Natural killer cell treated with Interleukin-12 subunit alpha and Interleukin-12 subunit beta and Interleukin-15 and Interleukin-18, amount 100 ng/mL, for 72 hours (primary cell): ENCODE measurements around the gene RNF215. TPM values are rescaled to one million over a fixed set of nuclear protein-coding genes. Genes with fewer than 3 reads are reported as not detected.

Experiments used
- ATAC-seq, 2 donors: fragments of 150-1000 bp; cut with Tn5 transposase in 1 of 2; sonication (Bioruptor Pico), chemical (Tn5 transposase) in 1 of 2; 2 replicates each; pipeline ENCODE4 v1.10.0; 2021
- DNase-seq: peaks from one replicate; pipeline ENCODE4 v3.0.0; 2022; ENCODE audit warnings: low spot score
- H3K27ac Mint-ChIP-seq, 2 donors: 1 replicate in 1 of 2; 2 replicates in 1 of 2; pipeline ENCODE4 v1.8.0; 2022; ENCODE audit warnings: mixed read lengths in 2 of 2, mild to moderate bottlenecking in 1 of 2, moderate library complexity in 1 of 2
- H3K27me3 Mint-ChIP-seq, 2 donors: 1 replicate in 1 of 2; 2 replicates in 1 of 2; pipeline ENCODE4 v1.8.0; 2022; ENCODE audit warnings: mixed read lengths in 2 of 2
- H3K36me3 Mint-ChIP-seq: one replicate; pipeline ENCODE4 v1.8.0; 2022; ENCODE audit warnings: mixed read lengths
- H3K4me1 Mint-ChIP-seq, 2 donors: 1 replicate in 1 of 2; 2 replicates in 1 of 2; pipeline ENCODE4 v1.8.0; 2022; ENCODE audit warnings: low read depth in 2 of 2, mixed read lengths in 2 of 2, mild to moderate bottlenecking in 1 of 2
- H3K4me3 Mint-ChIP-seq: one replicate; pipeline ENCODE4 v1.8.0; 2022; ENCODE audit warnings: mixed read lengths
- H3K9me3 Mint-ChIP-seq: 2 replicates; pipeline ENCODE4 v1.8.0; 2022; ENCODE audit warnings: mixed read lengths
- total RNA-seq, 2 donors: library from RNA; stranded (reverse); gene quantifications; one replicate each; pipeline ENCODE4 v1.2.3, GENCODE V29; 2022

RNF215 gene
- total RNA-seq, 2 donors from 2014 or later, result 5.2 to 7.4 TPM

- no peak for DNase-seq
- no peaks in the 10 kb centered on the region for H3K4me1 Mint-ChIP-seq
- no peaks in the 10 kb centered on the region for H3K36me3 Mint-ChIP-seq
- H3K4me3 Mint-ChIP-seq, result no peak overlapping the region
- no peak overlapping the region for H3K27ac Mint-ChIP-seq
- H3K27me3 Mint-ChIP-seq, result no peaks in the 10 kb centered on the region
- no peak for ATAC-seq
- H3K9me3 Mint-ChIP-seq, result no peaks in the 10 kb centered on the region
These were observed 13.6 kb downstream of the RNF215 start for GRCh38 chr22:30373331-30374325.

- ATAC-seq (no peak), DNase-seq (no peak)
- Mint-ChIP-seq H3K27me3 (no peaks in the 10 kb centered on the region), H3K9me3 (no peaks in the 10 kb centered on the region), H3K4me3 (no peak overlapping the region), H3K4me1 (no peaks in the 10 kb centered on the region), H3K27ac (no peak overlapping the region), H3K36me3 (no peaks in the 10 kb centered on the region)
These were observed 14.3 kb downstream of the RNF215 start for GRCh38 chr22:30372915-30373314.

- no peaks in the 10 kb centered on the region for H3K9me3 Mint-ChIP-seq
These were observed 15.2 kb downstream of the RNF215 start for GRCh38 chr22:30371981-30372380.

DNA sequence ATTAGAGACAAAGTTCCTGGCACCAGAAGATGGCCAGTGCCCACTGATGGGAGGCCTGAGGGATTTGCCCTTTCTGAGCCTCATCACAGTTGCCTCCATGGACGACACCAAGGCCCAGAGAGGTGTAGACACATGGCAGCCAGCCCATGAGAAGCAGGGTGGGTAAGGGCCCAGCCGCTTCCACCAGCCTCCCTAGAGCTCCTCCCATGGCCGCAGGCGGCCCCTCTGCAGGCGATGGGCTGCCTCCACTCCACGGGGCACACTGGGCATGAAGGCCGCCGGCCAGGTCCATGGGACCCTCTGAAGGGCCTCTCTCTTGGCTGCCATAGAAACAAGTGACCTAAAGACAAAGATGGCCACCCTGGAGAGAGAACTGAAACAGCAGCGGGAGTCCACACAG is 15.9 kb downstream of the RNF215 start:
- no peak for ATAC-seq
- H3K27me3 Mint-ChIP-seq, result no peaks in the 10 kb centered on the region
- H3K4me3 Mint-ChIP-seq, result no peak overlapping the region
- H3K4me1 Mint-ChIP-seq, result no peaks in the 10 kb centered on the region
- no peaks in the 10 kb centered on the region for H3K36me3 Mint-ChIP-seq
- no peak overlapping the region for H3K27ac Mint-ChIP-seq
- H3K9me3 Mint-ChIP-seq, result no peaks in the 10 kb centered on the region
- no peak for DNase-seq

More at GRCh38 chr22:30371981-30372380, 15.2 kb downstream of the RNF215 start:
- Mint-ChIP-seq H3K4me3 (no peak overlapping the region), H3K27ac (no peak overlapping the region), H3K36me3 (no peaks in the 10 kb centered on the region), H3K27me3 (no peaks in the 10 kb centered on the region), H3K4me1 (no peaks in the 10 kb centered on the region)
- ATAC-seq (no peak), DNase-seq (no peak)

- Mint-ChIP-seq H3K27ac (no peak overlapping the region), H3K4me1 (no peaks in the 10 kb centered on the region), H3K4me3 (no peak overlapping the region), H3K9me3 (no peaks in the 10 kb centered on the region), H3K36me3 (no peaks in the 10 kb centered on the region), H3K27me3 (no peaks in the 10 kb centered on the region)
- DNase-seq (no peak), ATAC-seq (no peak)
These were observed 16.5 kb downstream of the RNF215 start for GRCh38 chr22:30370641-30371230.

DNA sequence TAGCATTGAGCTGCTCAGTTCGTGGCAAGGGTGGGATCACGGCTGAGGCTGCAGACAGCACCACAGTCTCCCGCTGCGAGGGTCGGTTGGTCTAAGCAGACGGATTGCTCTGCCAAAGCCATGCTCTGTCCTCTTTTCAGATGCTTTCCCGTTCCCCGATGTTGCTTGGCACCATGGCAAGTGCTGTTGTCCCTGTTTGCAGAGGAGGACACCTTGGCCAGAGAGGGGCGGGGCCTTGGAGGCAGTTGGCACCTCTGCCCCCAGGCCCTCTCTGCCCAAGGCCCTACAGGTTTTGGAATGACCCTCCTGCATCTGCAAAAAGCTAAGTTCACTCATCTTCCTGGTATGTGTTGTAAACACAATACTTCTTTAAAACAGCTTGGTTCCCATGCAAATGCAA is 18.8 kb downstream of the RNF215 start:
- ATAC-seq (no peak), DNase-seq (no peak)
- Mint-ChIP-seq H3K4me3 (no peak overlapping the region), H3K27ac (no peak overlapping the region), H3K36me3 (no peaks in the 10 kb centered on the region), H3K4me1 (no peaks in the 10 kb centered on the region), H3K27me3 (no peaks in the 10 kb centered on the region), H3K9me3 (no peaks in the 10 kb centered on the region)

DNA sequence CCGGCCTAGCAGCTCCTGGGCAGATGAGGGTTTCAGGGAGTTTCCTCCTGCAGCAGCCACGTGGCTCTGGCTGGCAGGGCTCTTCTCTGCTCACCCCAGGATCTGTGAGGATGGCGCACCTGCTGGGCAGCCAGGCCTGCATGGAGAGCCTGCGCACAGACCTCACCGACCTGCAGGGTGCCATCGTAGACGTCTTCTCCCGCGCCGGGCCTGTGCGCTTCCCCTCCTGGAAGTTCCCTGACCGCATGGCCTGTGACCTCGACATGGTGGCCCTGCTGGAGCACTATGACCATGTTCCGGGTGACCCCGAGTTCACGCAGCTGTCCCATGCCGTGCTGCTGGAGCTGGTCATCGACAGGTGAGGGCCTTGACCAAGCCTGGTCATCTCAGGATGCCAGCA is 21.3 kb downstream of the RNF215 start:
- Mint-ChIP-seq H3K4me1 (no peaks in the 10 kb centered on the region), H3K36me3 (no peaks in the 10 kb centered on the region), H3K9me3 (no peaks in the 10 kb centered on the region), H3K4me3 (no peak overlapping the region), H3K27me3 (no peaks in the 10 kb centered on the region), H3K27ac (no peak overlapping the region)
- ATAC-seq, result no peak
- no peak for DNase-seq

- H3K27ac Mint-ChIP-seq, result no peak overlapping the region
- ATAC-seq (no peak), DNase-seq (no peak)
- no peaks in the 10 kb centered on the region for H3K9me3 Mint-ChIP-seq
- H3K4me1 Mint-ChIP-seq, result peaks cover 3 to 5% of the 10 kb centered on the region in 2 donors
- H3K27me3 Mint-ChIP-seq, result peaks cover 0 to 2% of the 10 kb centered on the region in 2 donors
- H3K4me3 Mint-ChIP-seq, result no peak overlapping the region
- H3K36me3 Mint-ChIP-seq, result no peaks in the 10 kb centered on the region
These were observed 24.4 kb downstream of the RNF215 start for GRCh38 chr22:30362651-30363281.

DNA sequence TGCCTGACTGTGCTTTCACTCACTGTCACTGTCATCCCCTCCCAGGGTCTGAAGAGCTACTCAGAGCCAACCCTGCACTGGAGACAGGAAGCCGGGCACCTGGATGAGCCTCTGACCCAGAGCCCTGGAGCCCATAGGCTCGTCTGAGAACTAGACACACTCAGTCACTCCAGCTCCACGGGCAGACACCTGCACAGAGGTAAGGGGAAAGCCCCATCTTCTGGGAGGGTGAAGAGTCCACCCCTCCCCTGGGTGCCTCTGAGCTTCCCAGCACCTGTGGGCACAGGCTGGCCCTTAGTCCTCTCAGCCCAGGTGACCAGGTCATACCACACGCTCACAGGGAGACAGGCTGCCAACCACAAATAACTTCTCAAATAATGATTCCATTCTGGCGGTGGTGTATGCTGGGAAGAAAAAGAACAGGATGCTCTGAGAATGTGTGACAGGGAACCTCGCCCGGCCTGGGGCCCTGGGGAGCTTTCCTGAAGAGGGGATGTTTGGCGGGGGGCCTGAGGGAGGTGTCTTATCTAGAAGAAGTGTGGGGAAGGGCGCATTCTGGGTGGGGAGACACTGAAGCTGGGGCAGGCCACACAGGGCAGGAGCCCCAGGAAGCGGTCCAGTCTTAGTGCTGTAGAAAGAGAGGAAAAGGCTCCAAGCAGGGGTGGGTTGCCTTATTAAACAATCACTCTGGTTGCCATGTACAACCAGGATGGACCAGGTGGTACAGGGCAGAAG is 25.1 kb downstream of the RNF215 start:
- H3K4me1 Mint-ChIP-seq, result peaks cover 7 to 10% of the 10 kb centered on the region in 2 donors
- H3K4me3 Mint-ChIP-seq, result no peak overlapping the region
- H3K27ac Mint-ChIP-seq, result no peak overlapping the region
- no peak for ATAC-seq
- no peak for DNase-seq
- no peaks in the 10 kb centered on the region for H3K36me3 Mint-ChIP-seq
- peaks cover 0 to 2% of the 10 kb centered on the region in 2 donors for H3K27me3 Mint-ChIP-seq
- H3K9me3 Mint-ChIP-seq, result no peaks in the 10 kb centered on the region

GRCh38 chr22:30358541-30358940 is 28.7 kb downstream of the RNF215 start:
- ATAC-seq, result no peak
- no peaks in the 10 kb centered on the region for H3K9me3 Mint-ChIP-seq
- peak overlapping the region; percentile 89 for H3K4me3 Mint-ChIP-seq
- peaks cover 32 to 43% of the 10 kb centered on the region in 2 donors for H3K4me1 Mint-ChIP-seq
- peaks cover 9% of the 10 kb centered on the region for H3K36me3 Mint-ChIP-seq
- DNase-seq, result no peak
- H3K27me3 Mint-ChIP-seq, result peaks cover 0 to 2% of the 10 kb centered on the region in 2 donors
- H3K27ac Mint-ChIP-seq, result peak overlapping the region in 1 of 2 donors; percentile 89

GRCh38 chr22:30357650-30358215 is 29.5 kb downstream of the RNF215 start:
- DNase-seq (no peak), ATAC-seq (no peak)
- Mint-ChIP-seq H3K4me3 (peak overlapping the region; percentile 89), H3K27ac (peak overlapping the region; percentile 89 to 95), H3K9me3 (no peaks in the 10 kb centered on the region), H3K27me3 (peaks cover 0 to 2% of the 10 kb centered on the region in 2 donors), H3K36me3 (peaks cover 9% of the 10 kb centered on the region), H3K4me1 (peaks cover 37 to 49% of the 10 kb centered on the region in 2 donors)

DNA sequence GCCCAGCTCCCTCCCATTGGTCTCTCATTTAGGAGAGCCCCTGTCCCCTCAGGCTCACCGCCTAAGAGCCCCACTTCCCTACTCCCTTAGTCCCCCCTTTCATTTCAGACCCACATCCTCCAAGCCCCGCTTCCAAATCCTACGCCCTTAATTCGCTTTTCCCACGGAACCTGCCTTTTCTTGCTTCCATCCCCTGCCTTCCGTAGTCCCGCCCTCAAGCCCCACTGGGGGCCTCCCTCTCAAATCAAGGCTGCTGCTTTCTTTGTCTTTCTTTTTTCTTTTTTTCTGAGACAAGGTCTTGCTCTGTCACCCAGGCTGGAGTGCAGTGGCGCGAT is 30.0 kb downstream of the RNF215 start:
- Mint-ChIP-seq H3K4me1 (peaks cover 41 to 54% of the 10 kb centered on the region in 2 donors), H3K36me3 (peaks cover 9% of the 10 kb centered on the region), H3K4me3 (peak overlapping the region; percentile 89), H3K27ac (peak overlapping the region; percentile 89 to 95), H3K9me3 (no peaks in the 10 kb centered on the region), H3K27me3 (peaks cover 0 to 2% of the 10 kb centered on the region in 2 donors)
- DNase-seq (no peak), ATAC-seq (no peak)
